Trophoblast cell (in vitro differentiated cells and primary cell): Measurements from ENCODE around the gene MEGF11.

Experiments
- DNase-seq, 2 donors: peaks; one replicate each; pipeline ENCODE4 v3.0.0-alpha.2; 2016
- H2AFZ ChIP-seq: 2 replicates; pipeline ENCODE4 v1.6.1; 2013; ENCODE audit warnings: low read length, moderate library complexity, mild to moderate bottlenecking; ENCODE audit not compliant: insufficient read depth, poor library complexity
- H2AK5ac ChIP-seq: 2 replicates; pipeline ENCODE4 v1.6.1; 2013; ENCODE audit warnings: mild to moderate bottlenecking, low read length
- H2BK120ac ChIP-seq: 2 replicates; pipeline ENCODE4 v1.6.1; 2013; ENCODE audit warnings: low read length, mild to moderate bottlenecking, moderate library complexity; ENCODE audit not compliant: insufficient read depth, poor library complexity
- H2BK12ac ChIP-seq: 2 replicates; pipeline ENCODE4 v1.6.1; 2013; ENCODE audit warnings: mild to moderate bottlenecking, low read length, moderate library complexity
- H2BK5ac ChIP-seq: 2 replicates; pipeline ENCODE4 v1.6.1; 2013; ENCODE audit warnings: low read length, low read depth, moderate library complexity, mild to moderate bottlenecking; ENCODE audit not compliant: poor library complexity
- H3K14ac ChIP-seq: 2 replicates; pipeline ENCODE4 v1.6.1; 2013; ENCODE audit warnings: mild to moderate bottlenecking, low read length
- H3K18ac ChIP-seq: 2 replicates; pipeline ENCODE4 v1.6.1; 2013; ENCODE audit warnings: mild to moderate bottlenecking, low read length
- H3K23ac ChIP-seq: 2 replicates; pipeline ENCODE4 v1.6.1; 2013; ENCODE audit warnings: low read length
- H3K27ac ChIP-seq: 2 replicates; pipeline ENCODE4 v1.5.1; 2013; ENCODE audit warnings: low read depth, mild to moderate bottlenecking, inconsistent platforms, low read length, moderate library complexity
- H3K27me3 ChIP-seq: 2 replicates; pipeline ENCODE4 v1.6.1; 2013; ENCODE audit warnings: inconsistent platforms, mild to moderate bottlenecking, low read length, moderate library complexity; ENCODE audit not compliant: insufficient read depth
- H3K36me3 ChIP-seq, 2 experiments: 1 replicate in 1 of 2; 2 replicates in 1 of 2; pipeline ENCODE4 v1.6.1; 2013; ENCODE audit warnings: low read length in 2 of 2, mild to moderate bottlenecking in 2 of 2, moderate library complexity in 1 of 2; ENCODE audit not compliant: insufficient read depth in 2 of 2, control insufficient read depth in 1 of 2
- H3K4ac ChIP-seq: 2 replicates; pipeline ENCODE4 v1.6.1; 2013; ENCODE audit warnings: low read depth, mild to moderate bottlenecking, low read length, moderate library complexity
- H3K4me1 ChIP-seq, 2 experiments: 1 replicate in 1 of 2; 2 replicates in 1 of 2; pipeline ENCODE4 v1.6.1; 2013; ENCODE audit warnings: low read length in 2 of 2, mild to moderate bottlenecking in 2 of 2, moderate library complexity in 1 of 2; ENCODE audit not compliant: insufficient read depth in 2 of 2, control insufficient read depth in 1 of 2
- H3K4me2 ChIP-seq: 2 replicates; pipeline ENCODE4 v1.6.1; 2013; ENCODE audit warnings: inconsistent platforms, mild to moderate bottlenecking, low read length, moderate library complexity
- H3K4me3 ChIP-seq: 2 replicates; pipeline ENCODE4 v1.5.1; 2013; ENCODE audit warnings: mild to moderate bottlenecking, low read depth, low read length, inconsistent platforms
- H3K79me1 ChIP-seq: one replicate; pipeline ENCODE4 v1.6.1; 2013; ENCODE audit warnings: low read length
- H3K79me2 ChIP-seq: 2 replicates; pipeline ENCODE4 v1.6.1; 2013; ENCODE audit warnings: low read length, mild to moderate bottlenecking; ENCODE audit not compliant: control insufficient read depth, insufficient read depth, poor library complexity
- H3K9ac ChIP-seq: 2 replicates; pipeline ENCODE4 v1.6.1; 2013; ENCODE audit warnings: mild to moderate bottlenecking, low read length
- H3K9me3 ChIP-seq: 2 replicates; pipeline ENCODE4 v1.6.1; 2013; ENCODE audit warnings: low read depth, mild to moderate bottlenecking, control low read depth, inconsistent platforms, low read length; ENCODE audit not compliant: insufficient read depth
- H4K12ac ChIP-seq: 2 replicates; pipeline ENCODE4 v1.6.1; 2013; ENCODE audit warnings: low read depth, mild to moderate bottlenecking, low read length, moderate library complexity
- H4K8ac ChIP-seq: 2 replicates; pipeline ENCODE4 v1.6.1; 2013; ENCODE audit warnings: low read depth, mild to moderate bottlenecking, low read length, moderate library complexity
- H4K91ac ChIP-seq: one replicate; pipeline ENCODE4 v1.6.1; 2013; ENCODE audit warnings: low read depth, mild to moderate bottlenecking, low read length, moderate library complexity
- WGBS: extraction: QIAGEN DNeasy Blood & Tissue Kit; methylation state at CpG from one replicate; pipeline ENCODE4 v1.1.7; 2013; ENCODE audit warnings: missing lambda C conversion rate; ENCODE audit not compliant: insufficient read length, insufficient coverage; ENCODE audit errors: extremely low coverage; 5-methylcytosine and 5-hydroxymethylcytosine counted together

The MEGF11 gene

DNA sequence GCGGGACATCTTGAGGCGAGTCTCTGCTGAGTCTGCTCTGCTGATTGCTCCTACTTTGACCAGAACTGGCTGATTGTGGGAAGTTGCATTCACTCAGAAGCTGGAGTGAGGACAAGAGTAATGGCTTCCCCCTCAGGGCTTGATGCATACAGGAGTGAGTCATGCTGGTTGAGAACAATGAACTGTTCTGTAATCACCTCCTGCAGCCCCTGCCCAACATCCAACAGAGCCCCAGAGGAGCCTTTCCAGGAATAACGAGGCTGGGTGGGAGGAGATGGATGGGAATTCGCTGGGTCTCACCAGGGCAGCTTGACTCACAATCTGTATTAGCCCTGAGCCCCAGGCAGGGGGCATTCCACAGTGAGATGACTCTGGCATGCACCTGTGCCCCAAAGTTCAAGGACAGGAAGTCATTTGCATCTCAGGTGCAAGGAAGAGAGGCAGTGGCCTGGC lies 299.2 kb downstream of the MEGF11 start:
- H3K4me2 ChIP-seq: no peak overlapping the region
- no peak overlapping the region for H4K8ac ChIP-seq
- H3K18ac ChIP-seq: no peak overlapping the region
- H4K91ac ChIP-seq: no peak overlapping the region
- H3K4me1 ChIP-seq: peaks cover 3 to 7% of the 10 kb centered on the region in 2 experiments
- H2BK120ac ChIP-seq: no peak overlapping the region
- H2AK5ac ChIP-seq: no peak overlapping the region
- no peaks in the 10 kb centered on the region for H3K79me1 ChIP-seq
- H3K9ac ChIP-seq: no peak overlapping the region
- H2AFZ ChIP-seq: no peak overlapping the region
- no peaks in the 10 kb centered on the region for H3K9me3 ChIP-seq
- H4K12ac ChIP-seq: no peak overlapping the region
- H3K14ac ChIP-seq: no peak overlapping the region
- no peak overlapping the region for H3K4me3 ChIP-seq
- DNase-seq: peak in 1 of 2 donors; percentile 33
- no peaks in the 10 kb centered on the region for H3K79me2 ChIP-seq
- H3K27me3 ChIP-seq: no peaks in the 10 kb centered on the region
- WGBS: no CpG with 5 or more reads among the region's 4 CpGs
- H3K27ac ChIP-seq: no peak overlapping the region
- no peak overlapping the region for H2BK5ac ChIP-seq
- H3K4ac ChIP-seq: no peak overlapping the region
- H3K23ac ChIP-seq: no peak overlapping the region
- no peaks in the 10 kb centered on the region for H3K36me3 ChIP-seq
- no peak overlapping the region for H2BK12ac ChIP-seq

GRCh38 chr15:65953622-65954021 lies 299.9 kb downstream of the MEGF11 start:
- no peak overlapping the region for H3K23ac ChIP-seq
- no peaks in the 10 kb centered on the region for H3K9me3 ChIP-seq
- no peak overlapping the region for H4K91ac ChIP-seq
- no peaks in the 10 kb centered on the region for H3K79me1 ChIP-seq
- no peak overlapping the region for H3K27ac ChIP-seq
- no peak for DNase-seq
- peaks cover 3 to 7% of the 10 kb centered on the region in 2 experiments for H3K4me1 ChIP-seq
- no CpG with 5 or more reads among the region's 7 CpGs for WGBS
- H2AFZ ChIP-seq: no peak overlapping the region
- no peak overlapping the region for H3K4ac ChIP-seq
- no peaks in the 10 kb centered on the region for H3K36me3 ChIP-seq
- H4K12ac ChIP-seq: no peak overlapping the region
- no peaks in the 10 kb centered on the region for H3K27me3 ChIP-seq
- no peak overlapping the region for H3K9ac ChIP-seq
- H3K4me2 ChIP-seq: no peak overlapping the region
- no peak overlapping the region for H2BK120ac ChIP-seq
- H2BK5ac ChIP-seq: no peak overlapping the region
- H3K4me3 ChIP-seq: no peak overlapping the region
- no peak overlapping the region for H2AK5ac ChIP-seq
- no peak overlapping the region for H4K8ac ChIP-seq
- no peak overlapping the region for H2BK12ac ChIP-seq
- no peaks in the 10 kb centered on the region for H3K79me2 ChIP-seq
- H3K18ac ChIP-seq: no peak overlapping the region
- no peak overlapping the region for H3K14ac ChIP-seq

DNA sequence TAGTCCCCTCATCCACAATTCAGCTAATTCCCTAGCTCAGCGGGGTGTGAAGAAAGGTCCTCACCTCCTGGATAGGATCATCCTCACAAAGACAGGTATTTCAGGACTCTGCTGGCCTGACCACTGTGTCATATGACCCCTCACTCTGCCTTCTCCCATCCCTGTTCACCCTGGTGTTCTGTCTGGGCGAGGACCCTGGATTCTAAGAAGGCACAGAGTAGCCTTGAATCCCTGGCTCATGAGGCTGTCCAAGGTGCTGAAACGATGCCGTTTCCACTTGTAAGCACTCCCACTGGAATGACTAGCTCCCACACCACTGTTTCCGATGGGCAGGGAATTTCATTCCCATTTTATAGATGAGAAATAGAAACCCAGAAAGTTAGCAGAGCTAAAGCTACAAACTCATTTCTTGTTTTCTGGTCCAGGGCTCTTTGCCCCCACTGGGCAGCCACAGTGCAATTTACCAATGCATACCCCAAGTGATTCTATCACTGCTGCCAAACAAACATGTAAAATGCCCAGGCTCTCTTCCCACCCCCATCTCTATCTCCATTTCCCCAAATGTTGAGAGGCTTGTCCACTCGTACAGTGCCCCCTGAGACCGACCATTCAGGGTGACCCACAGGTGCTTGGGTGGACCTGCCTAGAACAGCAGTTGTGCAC lies 301.0 kb downstream of the MEGF11 start:
- Histone ChIP-seq H4K91ac (no peak overlapping the region), H3K36me3 (no peaks in the 10 kb centered on the region), H3K79me1 (no peaks in the 10 kb centered on the region), H3K27me3 (no peaks in the 10 kb centered on the region), H3K23ac (no peak overlapping the region), H3K4ac (no peak overlapping the region), H3K9ac (no peak overlapping the region), H3K4me3 (no peak overlapping the region), H3K4me2 (no peak overlapping the region), H3K18ac (no peak overlapping the region), H3K14ac (no peak overlapping the region), H2BK120ac (no peak overlapping the region), H2AFZ (no peak overlapping the region), H3K27ac (no peak overlapping the region), H4K12ac (no peak overlapping the region), H2BK5ac (no peak overlapping the region), H2AK5ac (no peak overlapping the region), H3K9me3 (no peaks in the 10 kb centered on the region), H3K4me1 (peaks cover 3 to 7% of the 10 kb centered on the region in 2 experiments), H2BK12ac (no peak overlapping the region), H4K8ac (no peak overlapping the region), H3K79me2 (no peaks in the 10 kb centered on the region)
- no CpG with 5 or more reads among the region's 7 CpGs for WGBS
- peak; percentile 19 to 64 for DNase-seq

GRCh38 chr15:65951007-65951406 lies 302.5 kb downstream of the MEGF11 start:
- Histone ChIP-seq H3K36me3 (no peaks in the 10 kb centered on the region), H3K4me3 (no peak overlapping the region), H3K4me2 (no peak overlapping the region), H3K9me3 (no peaks in the 10 kb centered on the region), H4K91ac (no peak overlapping the region), H3K4me1 (peaks cover 3 to 7% of the 10 kb centered on the region in 2 experiments), H3K23ac (no peak overlapping the region), H3K79me2 (no peaks in the 10 kb centered on the region), H2BK12ac (no peak overlapping the region), H3K79me1 (no peaks in the 10 kb centered on the region), H3K27ac (no peak overlapping the region), H3K18ac (no peak overlapping the region), H3K27me3 (no peaks in the 10 kb centered on the region), H3K9ac (no peak overlapping the region), H3K14ac (no peak overlapping the region), H2BK120ac (no peak overlapping the region), H4K12ac (no peak overlapping the region), H2BK5ac (no peak overlapping the region), H3K4ac (no peak overlapping the region), H4K8ac (no peak overlapping the region), H2AFZ (no peak overlapping the region), H2AK5ac (no peak overlapping the region)
- DNase-seq: no peak
- no CpG with 5 or more reads among the region's 2 CpGs for WGBS
